HG02610 (cell line): ENCODE measurements around the gene HTT-AS.

ENCODE experiments used
- ATAC-seq: cut with Tn5 transposase; IDR thresholded peaks from one replicate; pipeline ENCODE4 v1.9.1; 2021; ENCODE audit warnings: mild to moderate bottlenecking, moderate library complexity; ENCODE audit not compliant: unreplicated experiment

Gene HTT-AS

GRCh38 chr4:3091464-3091863 is 17.1 kb upstream of the HTT-AS start:
- no peak for ATAC-seq

DNA sequence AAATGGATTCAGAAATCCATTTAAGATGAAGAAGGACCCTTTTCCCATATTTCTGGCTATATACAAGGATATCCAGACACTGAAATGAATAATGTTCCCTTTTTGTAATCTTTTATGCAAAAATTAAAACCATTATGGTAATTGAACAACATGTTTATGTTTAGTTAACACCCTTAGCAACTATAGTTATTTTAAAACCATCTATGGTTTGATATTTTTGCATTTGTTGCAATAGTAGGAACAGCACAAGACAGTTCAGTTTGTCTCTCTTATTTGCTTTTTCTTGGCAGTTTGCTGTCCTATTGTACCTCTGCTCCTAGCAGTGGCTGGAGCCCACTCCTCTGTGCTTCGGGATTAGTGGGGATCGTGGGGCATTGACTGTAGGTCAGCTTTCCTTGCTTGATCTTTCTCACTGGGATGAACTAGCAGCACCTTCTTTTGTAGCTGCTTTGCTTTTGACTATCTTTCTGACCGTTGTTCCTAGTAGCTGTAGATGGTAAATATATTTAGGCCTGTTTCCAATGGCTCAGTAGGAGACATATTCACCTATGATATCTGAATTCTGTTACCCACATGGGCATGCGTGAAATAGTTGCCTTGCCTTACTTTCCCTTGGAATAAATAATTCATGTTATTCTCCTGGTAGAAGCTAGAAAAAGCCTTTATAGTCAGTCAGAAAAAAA is 12.9 kb upstream of the HTT-AS start:
- no peak for ATAC-seq

GRCh38 chr4:3085948-3086670 is 11.8 kb upstream of the HTT-AS start:
- ATAC-seq: no peak

- no peak for ATAC-seq
Measured at GRCh38 chr4:3083732-3084131, 9.4 kb upstream of the HTT-AS start.

DNA sequence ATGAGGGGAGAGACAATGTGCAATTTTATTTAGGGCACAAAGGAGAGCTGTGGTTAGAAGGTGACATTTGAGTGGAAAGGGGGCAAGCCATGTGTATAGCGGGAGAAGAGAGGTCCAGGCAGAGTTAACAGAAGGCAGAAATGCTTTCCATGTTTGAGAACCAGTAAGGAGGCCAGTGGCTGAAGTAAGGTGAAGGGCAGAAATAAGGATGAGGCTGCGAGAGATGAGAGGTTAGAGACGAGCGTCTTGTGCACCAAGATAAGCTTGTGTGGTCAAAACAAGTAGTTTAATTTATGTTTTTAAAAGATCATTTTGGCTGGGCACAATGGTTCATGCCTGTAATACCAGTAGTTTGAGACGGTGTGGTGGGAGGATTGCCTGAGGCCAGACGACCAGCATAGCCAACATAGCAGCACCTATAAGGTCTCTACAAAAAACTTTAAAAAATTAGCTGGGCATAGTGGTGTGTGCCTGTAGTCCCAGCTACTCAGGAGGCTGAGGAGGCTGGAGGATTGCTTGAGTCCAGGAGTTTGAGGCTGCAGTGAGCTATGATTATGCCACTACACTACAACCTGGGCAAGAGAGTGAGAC is 8.7 kb upstream of the HTT-AS start:
- ATAC-seq: no peak

DNA sequence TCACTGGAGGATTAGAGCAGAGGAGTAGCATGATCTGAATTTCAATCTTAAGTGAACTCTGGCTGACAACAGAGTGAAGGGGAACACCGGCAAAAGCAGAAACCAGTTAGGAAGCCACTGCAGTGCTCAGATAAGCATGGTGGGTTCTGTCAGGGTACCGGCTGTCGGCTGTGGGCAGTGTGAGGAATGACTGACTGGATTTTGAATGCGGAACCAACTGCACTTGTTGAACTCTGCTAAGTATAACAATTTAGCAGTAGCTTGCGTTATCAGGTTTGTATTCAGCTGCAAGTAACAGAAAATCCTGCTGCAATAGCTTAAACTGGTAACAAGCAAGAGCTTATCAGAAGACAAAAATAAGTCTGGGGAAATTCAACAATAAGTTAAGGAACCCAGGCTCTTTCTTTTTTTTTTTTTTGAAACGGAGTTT is 5.4 kb upstream of the HTT-AS start:
- peak; percentile 48 for ATAC-seq

DNA sequence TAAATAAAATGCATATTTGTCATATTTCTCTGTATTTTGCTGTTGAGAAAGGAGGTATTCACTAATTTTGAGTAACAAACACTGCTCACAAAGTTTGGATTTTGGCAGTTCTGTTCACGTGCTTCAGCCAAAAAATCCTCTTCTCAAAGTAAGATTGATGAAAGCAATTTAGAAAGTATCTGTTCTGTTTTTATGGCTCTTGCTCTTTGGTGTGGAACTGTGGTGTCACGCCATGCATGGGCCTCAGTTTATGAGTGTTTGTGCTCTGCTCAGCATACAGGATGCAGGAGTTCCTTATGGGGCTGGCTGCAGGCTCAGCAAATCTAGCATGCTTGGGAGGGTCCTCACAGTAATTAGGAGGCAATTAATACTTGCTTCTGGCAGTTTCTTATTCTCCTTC is 3.5 kb upstream of the HTT-AS start:
- ATAC-seq: peak; percentile 34

- no peak for ATAC-seq
Measured at GRCh38 chr4:3075652-3075981, 1.3 kb upstream of the HTT-AS start.

- no peak for ATAC-seq
Measured at GRCh38 chr4:3074846-3075651, 711 bp upstream of the HTT-AS start.

DNA sequence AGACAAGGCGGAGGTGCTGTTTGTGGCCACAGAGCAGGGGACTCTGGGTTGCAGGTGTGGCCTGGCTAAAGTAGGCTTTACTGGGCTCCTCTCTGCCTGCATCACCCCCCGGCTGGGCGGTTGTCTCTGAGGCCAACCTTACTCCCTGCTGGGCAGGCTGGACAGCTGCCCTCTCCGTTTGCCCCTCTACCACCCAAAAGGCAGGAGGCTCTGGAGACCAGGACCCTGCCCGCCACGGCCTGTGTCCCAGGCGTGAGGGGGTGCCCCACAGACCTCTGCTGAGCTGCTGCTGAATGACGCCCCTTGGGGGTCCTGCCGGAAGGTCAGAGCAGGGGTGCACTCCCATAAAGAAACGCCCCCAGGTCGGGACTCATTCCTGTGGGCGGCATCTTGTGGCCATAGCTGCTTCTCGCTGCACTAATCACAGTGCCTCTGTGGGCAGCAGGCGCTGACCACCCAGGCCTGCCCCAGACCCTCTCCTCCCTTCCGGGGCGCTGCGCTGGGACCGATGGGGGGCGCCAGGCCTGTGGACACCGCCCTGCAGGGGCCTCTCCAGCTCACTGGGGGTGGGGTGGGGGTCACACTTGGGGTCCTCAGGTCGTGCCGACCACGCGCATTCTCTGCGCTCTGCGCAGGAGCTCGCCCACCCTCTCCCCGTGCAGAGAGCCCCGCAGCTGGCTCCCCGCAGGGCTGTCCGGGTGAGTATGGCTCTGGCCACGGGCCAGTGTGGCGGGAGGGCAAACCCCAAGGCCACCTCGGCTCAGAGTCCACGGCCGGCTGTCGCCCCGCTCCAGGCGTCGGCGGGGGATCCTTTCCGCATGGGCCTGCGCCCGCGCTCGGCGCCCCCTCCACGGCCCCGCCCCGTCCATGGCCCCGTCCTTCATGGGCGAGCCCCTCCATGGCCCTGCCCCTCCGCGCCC is 920 bp downstream of the HTT-AS start:
- peak; percentile 26 for ATAC-seq

DNA sequence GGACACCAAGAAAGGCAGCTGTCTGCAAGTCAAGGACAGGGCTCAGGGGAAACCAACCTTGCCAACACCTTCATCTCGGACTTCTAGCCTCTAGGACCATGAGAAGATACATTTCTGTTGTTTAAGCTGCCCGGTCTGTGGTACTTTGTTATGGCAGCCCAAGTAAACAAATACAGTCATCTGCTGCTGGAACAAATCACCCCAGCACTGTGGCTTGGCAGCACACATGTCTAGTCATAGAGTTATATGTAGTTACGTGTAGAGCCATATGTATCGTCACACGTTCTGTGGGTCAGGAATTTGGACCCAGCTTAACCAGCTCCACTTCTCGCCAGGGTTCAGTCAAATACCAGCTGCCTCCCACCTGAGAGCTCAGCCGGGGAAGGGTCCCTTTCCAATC is 2.5 kb downstream of the HTT-AS start:
- no peak for ATAC-seq

- no peak for ATAC-seq
Measured at GRCh38 chr4:3070709-3071500, 3.4 kb downstream of the HTT-AS start.

DNA sequence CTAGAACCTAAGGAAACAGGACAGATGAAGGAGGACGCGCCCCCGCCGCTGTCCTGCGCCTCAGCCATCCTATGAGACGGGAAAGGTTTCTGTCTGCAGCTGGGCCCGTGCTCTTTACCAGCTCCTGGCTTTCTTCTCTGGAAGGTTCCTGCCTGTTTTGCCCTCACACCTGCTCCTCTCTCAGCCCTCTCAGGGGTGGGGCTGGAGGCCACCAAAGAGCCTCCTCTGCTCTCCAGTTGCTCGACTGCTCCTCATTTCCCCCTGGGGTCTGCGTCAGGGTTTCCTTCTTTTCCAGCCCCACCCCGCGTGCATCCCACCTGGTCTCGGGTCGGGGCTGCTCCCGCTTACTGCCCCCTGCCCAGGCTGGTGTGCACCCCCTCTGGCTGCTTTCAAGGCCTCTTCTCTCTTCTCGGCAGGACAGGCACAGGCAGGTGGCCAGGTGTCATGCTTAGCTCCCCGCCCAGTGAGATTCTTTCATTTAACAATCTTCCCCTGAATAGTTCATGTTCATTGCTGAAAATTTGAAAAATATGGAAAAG is 4.6 kb downstream of the HTT-AS start:
- no peak for ATAC-seq

DNA sequence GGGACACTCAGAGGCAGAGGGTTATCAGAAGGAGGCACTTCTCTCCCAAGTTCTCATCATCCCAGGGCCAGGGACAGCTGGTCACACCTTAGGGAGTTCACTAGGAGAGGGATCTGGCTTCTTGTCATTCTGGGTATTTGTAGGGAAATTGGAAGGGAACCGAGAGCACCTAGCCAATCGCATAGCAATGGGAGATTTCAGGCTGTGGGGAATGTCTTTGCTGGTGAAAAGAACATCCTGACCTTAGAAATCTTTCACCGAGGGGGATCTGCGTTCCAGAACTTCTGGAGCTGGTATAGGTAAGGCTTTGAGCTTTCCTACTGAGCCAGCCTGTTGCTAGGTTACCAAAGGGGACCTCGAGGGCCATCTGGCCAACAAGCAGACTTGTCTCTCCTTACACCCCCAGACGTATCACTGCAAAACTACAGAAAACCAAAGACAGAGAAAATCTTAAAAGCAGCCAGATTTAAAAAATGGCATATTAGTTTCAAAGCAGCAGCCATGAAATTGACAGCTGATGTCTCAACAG is 6.8 kb downstream of the HTT-AS start:
- no peak for ATAC-seq

DNA sequence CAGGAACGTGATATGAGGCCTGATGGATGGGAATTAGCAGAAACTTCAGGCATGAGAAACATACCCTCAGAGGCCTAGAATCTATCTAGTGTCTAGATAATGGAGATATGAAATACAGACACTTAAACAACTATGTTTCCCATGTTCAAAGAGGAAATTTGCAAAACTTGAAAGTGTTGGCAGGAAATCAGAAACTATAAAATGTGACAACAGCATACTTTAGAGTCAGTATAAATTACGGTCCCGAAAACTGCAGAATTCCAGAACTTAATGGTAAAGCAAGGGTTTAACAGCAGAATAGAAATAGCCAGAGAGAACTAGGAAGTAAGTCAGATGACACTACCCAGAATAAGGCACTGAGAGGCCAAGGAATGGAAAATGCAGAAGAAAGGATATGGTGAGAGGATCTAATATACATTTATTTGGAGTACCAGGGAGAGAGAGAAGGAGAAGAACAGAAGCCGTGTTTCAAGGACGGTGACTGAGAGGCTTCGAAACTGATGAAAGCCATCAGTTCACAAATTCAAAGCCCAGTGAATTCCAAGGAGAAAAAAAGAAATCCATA is 7.4 kb downstream of the HTT-AS start:
- ATAC-seq: no peak

GRCh38 chr4:3065551-3065950 is 8.8 kb downstream of the HTT-AS start:
- ATAC-seq: no peak

- no peak for ATAC-seq
Measured at GRCh38 chr4:3062471-3062870, 11.9 kb downstream of the HTT-AS start.

GRCh38 chr4:3060946-3061345 is 13.4 kb downstream of the HTT-AS start:
- ATAC-seq: no peak

- no peak for ATAC-seq
Measured at GRCh38 chr4:3059943-3060342, 14.4 kb downstream of the HTT-AS start.
